Measurements from ENCODE around the gene DARS1. TPM values are rescaled to one million over a fixed set of nuclear protein-coding genes. Genes with fewer than 3 reads are reported as not detected.

The DARS1 gene
- total RNA-seq, 1 experiment from 2014 or later, result 56.7 TPM

GRCh38 chr2:135975702-135976101 lies 9.7 kb downstream of the DARS1 start:
- no peak for TF ChIP-seq CTCF (conservative IDR thresholded peaks at IDR 0.05; ENCODE audit: low read depth, low read length)
- no peak for TF ChIP-seq EZH2 (IDR thresholded peaks at IDR 0.05; ENCODE audit: low read length, unreplicated experiment)
- no peak for TF ChIP-seq EZH2phosphoT487 (IDR thresholded peaks at IDR 0.05; ENCODE audit: borderline replicate concordance, low read length)
- H3K79me2 ChIP-seq (ENCODE audit: low read length), result peaks cover 20% of the 10 kb centered on the region; the same call in 1 of the 2 replicates
- DNase-seq (no peak), ATAC-seq (no peak)
- no peaks in the 10 kb centered on the region for H3K9me2 ChIP-seq (replicated peaks; ENCODE audit: low read length)
- ChIA-PET CTCF (no interaction called here), POLR2A (ENCODE audit: unreplicated experiment) (no interaction called here)
- no peaks in the 10 kb centered on the region for H3K4me1 ChIP-seq (ENCODE audit: insufficient read depth, low read length)
- H2AFZ ChIP-seq (ENCODE audit: low read length), result no peak overlapping the region
- no TSS peak for BruUV-seq (replicated peaks)
- H3K9ac ChIP-seq (ENCODE audit: low read length), result no peak overlapping the region
- no peaks in the 10 kb centered on the region for H3K27me3 ChIP-seq (ENCODE audit: low read length)
- H3K36me3 ChIP-seq (ENCODE audit: low read depth, low read length), result peaks cover 44% of the 10 kb centered on the region
- H3K9me3 ChIP-seq (ENCODE audit: low read length), result peaks cover 8% of the 10 kb centered on the region; the same call in 1 of the 2 replicates
- no peaks in the 10 kb centered on the region for H4K20me1 ChIP-seq (ENCODE audit: low read length)
- no peak overlapping the region for H3K4me3 ChIP-seq (ENCODE audit: low read length)
- H3K27ac ChIP-seq (ENCODE audit: low read length), result no peak overlapping the region
- H3F3A ChIP-seq (ENCODE audit: low read length, unreplicated experiment), result no peaks in the 10 kb centered on the region
- no peak overlapping the region for H3K4me2 ChIP-seq (ENCODE audit: low read length)
- intact Hi-C loops (cut with micrococcal nuclease), result no loop called here

- ATAC-seq, result no peak
- Histone ChIP-seq H3K4me2 (ENCODE audit: low read length) (no peak overlapping the region), H3K79me2 (ENCODE audit: low read length) (peaks cover 26% of the 10 kb centered on the region), H3K9me2 (replicated peaks; ENCODE audit: low read length) (no peaks in the 10 kb centered on the region), H3K27ac (ENCODE audit: low read length) (no peak overlapping the region), H2AFZ (ENCODE audit: low read length) (no peak overlapping the region), H3K9me3 (ENCODE audit: low read length) (peaks cover 8% of the 10 kb centered on the region; the same call in 1 of the 2 replicates), H3K9ac (ENCODE audit: low read length) (no peak overlapping the region), H3K27me3 (ENCODE audit: low read length) (no peaks in the 10 kb centered on the region), H3K4me3 (ENCODE audit: low read length) (no peak overlapping the region), H3F3A (ENCODE audit: low read length, unreplicated experiment) (no peaks in the 10 kb centered on the region), H4K20me1 (ENCODE audit: low read length) (no peaks in the 10 kb centered on the region), H3K4me1 (ENCODE audit: insufficient read depth, low read length) (no peaks in the 10 kb centered on the region), H3K36me3 (ENCODE audit: low read depth, low read length) (peaks cover 44% of the 10 kb centered on the region)
- intact Hi-C loops (cut with micrococcal nuclease), result no loop called here
- no peak for TF ChIP-seq EZH2 (IDR thresholded peaks at IDR 0.05; ENCODE audit: low read length, unreplicated experiment)
- TF ChIP-seq EZH2phosphoT487 (IDR thresholded peaks at IDR 0.05; ENCODE audit: borderline replicate concordance, low read length), result no peak
- TF ChIP-seq CTCF (conservative IDR thresholded peaks at IDR 0.05; ENCODE audit: low read depth, low read length), result no peak
- ChIA-PET CTCF (no interaction called here), POLR2A (ENCODE audit: unreplicated experiment) (no interaction called here)
- DNase-seq, result no peak
- no TSS peak for BruUV-seq (replicated peaks)
Observed at GRCh38 chr2:135974036-135974435, 11.4 kb downstream of the DARS1 start.

- intact Hi-C loops (cut with micrococcal nuclease), result no loop called here
- H3K4me3 ChIP-seq (ENCODE audit: low read length), result no peak overlapping the region
- ATAC-seq, result no peak
Observed at GRCh38 chr2:135969655-135970387, 15.6 kb downstream of the DARS1 start.

More at GRCh38 chr2:135969655-135970387, 15.6 kb downstream of the DARS1 start:
- Histone ChIP-seq H4K20me1 (ENCODE audit: low read length) (no peaks in the 10 kb centered on the region), H3K27ac (ENCODE audit: low read length) (no peak overlapping the region), H3K9me2 (replicated peaks; ENCODE audit: low read length) (no peaks in the 10 kb centered on the region), H3K27me3 (ENCODE audit: low read length) (no peaks in the 10 kb centered on the region), H3K9ac (ENCODE audit: low read length) (no peak overlapping the region), H2AFZ (ENCODE audit: low read length) (no peak overlapping the region), H3K9me3 (ENCODE audit: low read length) (peaks cover 8% of the 10 kb centered on the region; the same call in 1 of the 2 replicates), H3K79me2 (ENCODE audit: low read length) (peaks cover 26% of the 10 kb centered on the region), H3F3A (ENCODE audit: low read length, unreplicated experiment) (no peaks in the 10 kb centered on the region), H3K4me2 (ENCODE audit: low read length) (no peak overlapping the region), H3K4me1 (ENCODE audit: insufficient read depth, low read length) (no peaks in the 10 kb centered on the region), H3K36me3 (ENCODE audit: low read depth, low read length) (peaks cover 31% of the 10 kb centered on the region)
- ChIA-PET CTCF (no interaction called here), POLR2A (ENCODE audit: unreplicated experiment) (no interaction called here)
- BruUV-seq (replicated peaks), result no TSS peak
- DNase-seq, result no peak
- no peak for TF ChIP-seq CTCF (conservative IDR thresholded peaks at IDR 0.05; ENCODE audit: low read depth, low read length)
- TF ChIP-seq EZH2 (IDR thresholded peaks at IDR 0.05; ENCODE audit: low read length, unreplicated experiment), result no peak
- TF ChIP-seq EZH2phosphoT487 (IDR thresholded peaks at IDR 0.05; ENCODE audit: borderline replicate concordance, low read length), result no peak

Data from PC-3 (cell line).